PC-9 (cell line): ENCODE results near the gene COA8. TPM values are rescaled to one million over a fixed set of nuclear protein-coding genes. Genes with fewer than 3 reads are reported as not detected.

Experiments
- BruUV-seq: library from RNA; stranded (reverse); fragments of 400-500 nt; replicated peaks from 2 replicates; lab custom pipeline; 2021; lab: Mats Ljungman, UMichigan
- CTCF ChIA-PET: fragments of 300-600 bp; sonication (Branson Sonifier 250); formaldehyde crosslinking; loops from one replicate; lab custom pipeline; 2022; ENCODE audit warnings: antibody characterized with exemption; lab: Charles Lee
- POLR2A ChIA-PET: fragments of 300-600 bp; sonication (Branson Sonifier 250); formaldehyde crosslinking; loops from one replicate; lab custom pipeline; 2022; ENCODE audit warnings: antibody characterized with exemption; ENCODE audit not compliant: unreplicated experiment; lab: Charles Lee
- DNase-seq, 2 experiments: peaks; one replicate each; pipeline versions ENCODE4 v3.0.0 to v3.0.0-alpha.2; 2015 to 2022; ENCODE audit warnings: mixed read lengths in 1 of 2
- H2AFZ ChIP-seq: fragments of 200-600 bp; sonication (generic); 2 replicates; pipeline ENCODE4 v1.8.1; 2017; ENCODE audit warnings: antibody characterized with exemption
- H3F3A ChIP-seq: fragments of 200-600 bp; sonication (generic); 2 replicates; pipeline ENCODE4 v1.8.1; 2017; ENCODE audit warnings: antibody characterized with exemption, mild to moderate bottlenecking, low read depth; ENCODE audit not compliant: insufficient read depth
- H3K27ac ChIP-seq: fragments of 200-600 bp; sonication (generic); 2 replicates; pipeline ENCODE4 v1.6.1; 2016; ENCODE audit warnings: mixed run types
- H3K27me3 ChIP-seq: fragments of 200-600 bp; sonication (generic); 2 replicates; pipeline ENCODE4 v1.6.1; 2016; ENCODE audit warnings: low read depth, mixed run types; ENCODE audit not compliant: insufficient read depth
- H3K36me3 ChIP-seq: fragments of 200-600 bp; sonication (generic); 2 replicates; pipeline ENCODE4 v1.6.1; 2016; ENCODE audit warnings: low read depth, mixed run types
- H3K4me1 ChIP-seq: fragments of 200-600 bp; sonication (generic); replicated peaks from 2 replicates; pipeline ENCODE4 v1.6.1; 2016; ENCODE audit warnings: mixed run types; ENCODE audit not compliant: insufficient read depth
- H3K4me2 ChIP-seq: fragments of 200-600 bp; sonication (generic); 2 replicates; pipeline ENCODE4 v1.6.1; 2017; ENCODE audit warnings: mixed run types
- H3K4me3 ChIP-seq: fragments of 200-600 bp; sonication (generic); 2 replicates; pipeline ENCODE4 v1.6.1; 2016; ENCODE audit warnings: mixed run types
- H3K79me2 ChIP-seq: fragments of 200-600 bp; sonication (generic); 2 replicates; pipeline ENCODE4 v1.6.1; 2017; ENCODE audit warnings: low read depth, mixed run types
- H3K9me2 ChIP-seq: fragments of 200-600 bp; sonication (generic); 2 replicates; pipeline ENCODE4 v1.8.1; 2017; ENCODE audit warnings: mild to moderate bottlenecking; ENCODE audit not compliant: insufficient read depth
- H3K9me3 ChIP-seq: fragments of 200-600 bp; sonication (generic); 2 replicates; pipeline ENCODE4 v1.8.1; 2016; ENCODE audit warnings: low read depth; ENCODE audit not compliant: insufficient read depth
- H4K20me1 ChIP-seq: fragments of 200-600 bp; sonication (generic); 2 replicates; pipeline ENCODE4 v1.8.1; 2017; ENCODE audit not compliant: insufficient read depth
- CTCF ChIP-seq: fragments of 200-600 bp; sonication (generic); conservative IDR thresholded peaks from 2 replicates; pipeline ENCODE4 v1.6.1; 2017; ENCODE audit warnings: mixed run types, antibody characterized with exemption, mild to moderate bottlenecking, moderate library complexity
- EZH2 ChIP-seq: fragments of 200-600 bp; sonication (generic); IDR thresholded peaks from 2 replicates; pipeline ENCODE4 v1.8.0; 2017; ENCODE audit warnings: antibody characterized with exemption, low read depth
- intact Hi-C: fragments of 100-400 bp; cut with micrococcal nuclease; formaldehyde crosslinking; loops from one replicate; pipeline ENCODE4 v1.10.0; 2022; ENCODE audit not compliant: unreplicated experiment
- total RNA-seq: library from RNA; stranded (reverse); gene quantifications from 2 replicates; pipeline ENCODE4 v1.2.3, GENCODE V29; 2021

The COA8 gene
- total RNA-seq, 1 experiment from 2014 or later: 101 TPM

- BruUV-seq: no TSS peak
- H2AFZ ChIP-seq: no peak overlapping the region
- CTCF ChIA-PET: interaction anchor here (0.6 to 0.8 kb wide), 3 partner anchors 13 to 64 kb away, joined by 3 to 4 read pairs (median 4); no protein-coding TSS in a partner anchor
- no peaks in the 10 kb centered on the region for H3K9me2 ChIP-seq
- no peaks in the 10 kb centered on the region for H4K20me1 ChIP-seq
- H3K4me1 ChIP-seq: no peaks in the 10 kb centered on the region
- no peaks in the 10 kb centered on the region for H3K27me3 ChIP-seq
- TF ChIP-seq EZH2: no peak
- TF ChIP-seq CTCF: no peak
- 0 out of 2 replicates have a peak, but pooled peaks cover 7% of the 10 kb centered on the region for H3F3A ChIP-seq
- POLR2A ChIA-PET: no interaction called here
- intact Hi-C loops: no loop called here
- H3K36me3 ChIP-seq: no peaks in the 10 kb centered on the region
- no peak overlapping the region for H3K4me3 ChIP-seq
- no peak overlapping the region for H3K27ac ChIP-seq
- DNase-seq: no peak
- H3K79me2 ChIP-seq: no peaks in the 10 kb centered on the region
- no peak overlapping the region for H3K4me2 ChIP-seq
- no peaks in the 10 kb centered on the region for H3K9me3 ChIP-seq
These were observed 54.0 kb downstream of the COA8 start for GRCh38 chr14:103616635-103617300.

- Histone ChIP-seq H3K79me2 (no peaks in the 10 kb centered on the region), H3K27me3 (no peaks in the 10 kb centered on the region), H3K9me2 (no peaks in the 10 kb centered on the region), H3K4me1 (peaks cover 7% of the 10 kb centered on the region), H3K4me2 (no peak overlapping the region), H3K9me3 (no peaks in the 10 kb centered on the region), H3K36me3 (no peaks in the 10 kb centered on the region), H4K20me1 (no peaks in the 10 kb centered on the region), H3K27ac (no peak overlapping the region), H3F3A (peaks cover 9% of the 10 kb centered on the region; the same call in 1 of the 2 replicates), H2AFZ (no peak overlapping the region), H3K4me3 (no peak overlapping the region)
- no peak for TF ChIP-seq EZH2
- TF ChIP-seq CTCF: no peak
- POLR2A ChIA-PET: interaction anchor here (0.6 to 1.0 kb wide), 4 partner anchors 31 to 503 kb away, joined by 4 to 10 read pairs (median 6); no protein-coding TSS in a partner anchor
- CTCF ChIA-PET: interaction anchor here (0.5 to 1.2 kb wide), 2 partner anchors 25 to 571 kb away, joined by 5 to 8 read pairs; no protein-coding TSS in a partner anchor
- DNase-seq: peak in 1 of 2 experiments; percentile 40
- intact Hi-C loops: no loop called here
- no TSS peak for BruUV-seq
These were observed 56.3 kb downstream of the COA8 start for GRCh38 chr14:103619057-103619456.

GRCh38 chr14:103621860-103622259 lies 59.1 kb downstream of the COA8 start:
- no peak for TF ChIP-seq EZH2
- no peak for TF ChIP-seq CTCF
- H3K9me2 ChIP-seq: no peaks in the 10 kb centered on the region
- intact Hi-C loops: no loop called here
- no peak overlapping the region for H3K27ac ChIP-seq
- no peaks in the 10 kb centered on the region for H3K9me3 ChIP-seq
- no peak for DNase-seq
- H3K4me3 ChIP-seq: no peak overlapping the region
- ChIA-PET CTCF (no interaction called here), POLR2A (no interaction called here)
- no peaks in the 10 kb centered on the region for H4K20me1 ChIP-seq
- H3F3A ChIP-seq: peaks cover 34% of the 10 kb centered on the region
- peaks cover 34% of the 10 kb centered on the region for H3K4me1 ChIP-seq
- H3K27me3 ChIP-seq: no peaks in the 10 kb centered on the region
- no peak overlapping the region for H2AFZ ChIP-seq
- H3K79me2 ChIP-seq: no peaks in the 10 kb centered on the region
- H3K36me3 ChIP-seq: no peaks in the 10 kb centered on the region
- no peak overlapping the region for H3K4me2 ChIP-seq
- BruUV-seq: no TSS peak
